Coronary artery (tissue), 2 donors: Measurements from ENCODE around the gene SH3GL1.

Experiments used
- DNase-seq: peaks from one replicate; pipeline ENCODE4 v3.0.0-alpha.2; 2017; ENCODE audit warnings: low spot score
- H3K27ac ChIP-seq, 2 donors: fragments of 200-600 bp; sonication (generic); one replicate each; pipeline ENCODE4 v1.5.1; 2016 to 2019
- H3K4me3 ChIP-seq: fragments of 200-600 bp; sonication (generic); 2 replicates; pipeline ENCODE4 v1.5.1; 2016; ENCODE audit warnings: mild to moderate bottlenecking, moderate library complexity
- TF ChIP-seq, protein P1 (sequence below): fragments of 200-600 bp; sonication (generic); IDR thresholded peaks from one replicate; pipeline ENCODE4 v1.5.1; 2019; ENCODE audit warnings: antibody characterized with exemption

The SH3GL1 gene

DNA sequence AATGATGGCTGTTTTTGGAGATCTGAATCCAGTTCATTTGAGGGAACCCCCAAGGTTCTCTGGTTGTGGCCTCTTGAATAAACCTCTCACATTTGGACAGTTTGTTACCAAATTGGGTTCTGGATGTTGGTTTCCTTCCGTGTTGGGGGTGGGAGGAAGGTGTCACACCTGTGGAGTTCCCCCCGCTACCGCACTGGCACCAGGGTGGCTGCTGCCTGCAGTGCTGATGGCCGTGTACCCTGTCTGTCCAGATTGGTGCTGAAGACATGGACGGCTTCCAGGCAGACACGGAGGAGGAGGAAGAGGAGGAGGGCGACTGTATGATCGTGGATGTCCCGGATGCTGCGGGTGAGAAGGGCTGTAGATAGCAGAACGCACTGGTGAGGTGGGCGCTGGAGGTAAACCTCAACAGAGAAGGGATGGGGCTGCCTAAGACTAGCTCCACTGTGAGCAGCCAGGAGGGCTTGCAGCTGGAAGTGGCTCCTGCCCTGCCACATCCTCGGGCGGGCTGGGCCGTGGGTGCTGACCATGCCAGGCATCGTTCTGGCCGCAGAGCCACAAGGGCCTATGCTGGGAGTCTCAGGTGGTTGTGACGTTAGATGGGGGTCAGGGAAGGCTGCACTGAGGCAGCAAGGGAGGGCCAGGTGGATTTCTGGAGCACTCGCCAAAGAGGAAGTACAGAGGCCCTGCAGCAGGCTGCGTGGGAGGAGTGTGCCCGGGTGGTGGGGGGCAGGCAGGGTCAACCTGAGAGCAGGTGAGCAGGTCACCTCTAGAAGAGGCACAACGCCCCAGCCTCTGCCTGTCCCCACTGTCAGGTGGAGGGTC, 41.9 kb upstream of the SH3GL1 start:
- no peak overlapping the region for H3K4me3 ChIP-seq
- no peak for DNase-seq
- TF ChIP-seq, protein P1, sequence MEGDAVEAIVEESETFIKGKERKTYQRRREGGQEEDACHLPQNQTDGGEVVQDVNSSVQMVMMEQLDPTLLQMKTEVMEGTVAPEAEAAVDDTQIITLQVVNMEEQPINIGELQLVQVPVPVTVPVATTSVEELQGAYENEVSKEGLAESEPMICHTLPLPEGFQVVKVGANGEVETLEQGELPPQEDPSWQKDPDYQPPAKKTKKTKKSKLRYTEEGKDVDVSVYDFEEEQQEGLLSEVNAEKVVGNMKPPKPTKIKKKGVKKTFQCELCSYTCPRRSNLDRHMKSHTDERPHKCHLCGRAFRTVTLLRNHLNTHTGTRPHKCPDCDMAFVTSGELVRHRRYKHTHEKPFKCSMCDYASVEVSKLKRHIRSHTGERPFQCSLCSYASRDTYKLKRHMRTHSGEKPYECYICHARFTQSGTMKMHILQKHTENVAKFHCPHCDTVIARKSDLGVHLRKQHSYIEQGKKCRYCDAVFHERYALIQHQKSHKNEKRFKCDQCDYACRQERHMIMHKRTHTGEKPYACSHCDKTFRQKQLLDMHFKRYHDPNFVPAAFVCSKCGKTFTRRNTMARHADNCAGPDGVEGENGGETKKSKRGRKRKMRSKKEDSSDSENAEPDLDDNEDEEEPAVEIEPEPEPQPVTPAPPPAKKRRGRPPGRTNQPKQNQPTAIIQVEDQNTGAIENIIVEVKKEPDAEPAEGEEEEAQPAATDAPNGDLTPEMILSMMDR: no peak
- no peak overlapping the region for H3K27ac ChIP-seq

DNA sequence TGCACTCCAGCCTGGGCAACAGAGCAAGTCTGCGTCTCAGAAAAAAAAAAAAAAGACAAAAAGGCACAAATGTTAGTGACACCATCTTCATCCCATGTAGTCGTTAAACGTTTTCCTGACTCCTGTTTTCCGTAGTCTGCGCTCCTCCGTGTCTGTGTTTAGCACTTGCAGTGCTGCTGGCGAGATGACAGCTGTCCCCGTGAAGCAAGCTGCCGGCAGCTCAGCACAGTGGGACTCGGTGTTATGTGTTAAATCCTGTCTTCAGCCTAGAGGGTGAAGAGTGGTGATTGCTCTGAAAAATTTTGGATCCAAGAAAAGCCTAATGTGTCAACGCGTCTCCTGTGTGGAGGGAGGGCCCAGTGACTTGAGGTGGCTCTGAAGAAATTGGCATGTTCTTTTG, 38.9 kb upstream of the SH3GL1 start:
- DNase-seq: no peak
- H3K4me3 ChIP-seq: no peak overlapping the region
- TF ChIP-seq, protein P1: no peak
- no peak overlapping the region for H3K27ac ChIP-seq

DNA sequence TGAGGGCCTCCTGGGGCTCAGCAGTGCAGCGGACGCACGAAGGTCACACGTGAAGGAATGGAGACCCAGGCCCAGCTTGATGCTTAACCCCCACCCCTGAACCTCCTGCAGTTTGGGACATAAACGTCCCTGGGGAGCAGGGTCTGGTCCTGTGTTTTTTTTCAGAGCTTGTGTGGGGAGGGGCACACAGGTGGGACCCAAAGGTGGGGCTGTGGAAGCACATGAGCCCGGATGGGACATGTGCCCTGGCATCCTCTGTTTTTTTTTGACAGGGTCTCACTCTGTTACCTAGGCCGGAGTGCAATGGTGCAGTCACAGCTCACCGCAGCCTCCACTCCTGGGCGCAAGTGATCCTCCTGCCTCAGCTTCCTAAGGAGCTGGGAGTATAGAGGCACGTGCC, 36.8 kb upstream of the SH3GL1 start:
- H3K4me3 ChIP-seq: no peak overlapping the region
- no peak for DNase-seq
- TF ChIP-seq, protein P1: no peak
- H3K27ac ChIP-seq: no peak overlapping the region

DNA sequence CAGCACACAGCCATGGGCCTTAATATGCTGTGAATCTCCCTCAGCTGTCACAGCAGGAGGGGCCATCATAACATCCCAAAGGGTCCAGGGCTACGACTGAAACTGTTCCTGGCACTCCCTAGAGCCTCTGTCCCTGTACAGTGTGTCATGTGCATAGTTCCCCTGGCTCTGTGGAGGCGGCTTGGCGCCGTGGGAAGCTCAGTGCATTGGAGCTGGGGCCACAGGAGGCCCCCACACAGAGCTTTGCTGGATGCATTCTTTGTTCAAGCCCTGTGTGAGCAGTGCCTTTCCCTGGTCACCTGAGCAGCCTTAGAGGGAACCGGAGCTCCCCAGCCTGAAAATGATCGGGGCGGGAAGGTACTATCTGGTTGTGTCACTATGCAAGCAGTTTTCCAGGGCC, 35.9 kb upstream of the SH3GL1 start:
- DNase-seq: no peak
- TF ChIP-seq, protein P1: no peak
- Histone ChIP-seq H3K27ac (no peak overlapping the region), H3K4me3 (no peak overlapping the region)

DNA sequence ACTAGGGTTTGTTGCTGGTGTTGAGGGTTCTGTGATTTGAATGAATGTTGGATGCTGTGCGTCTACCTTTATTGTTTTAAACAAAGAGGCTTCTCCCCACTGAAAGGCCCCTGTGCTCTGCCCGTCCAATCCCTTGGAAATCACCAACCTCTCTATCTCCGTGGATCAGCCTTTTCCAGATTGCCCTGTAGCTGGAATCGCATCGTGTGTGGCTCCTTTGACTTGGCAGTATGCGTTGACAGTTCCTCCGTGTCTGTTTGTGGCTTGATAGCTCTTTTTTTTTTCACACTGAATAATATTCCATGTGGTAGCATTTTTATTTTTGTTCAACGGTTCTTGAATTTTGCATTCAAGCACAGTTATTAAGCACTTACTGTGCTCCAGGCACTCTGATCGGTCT, 34.0 kb upstream of the SH3GL1 start:
- no peak for DNase-seq
- Histone ChIP-seq H3K27ac (no peak overlapping the region), H3K4me3 (no peak overlapping the region)
- TF ChIP-seq, protein P1: no peak

DNA sequence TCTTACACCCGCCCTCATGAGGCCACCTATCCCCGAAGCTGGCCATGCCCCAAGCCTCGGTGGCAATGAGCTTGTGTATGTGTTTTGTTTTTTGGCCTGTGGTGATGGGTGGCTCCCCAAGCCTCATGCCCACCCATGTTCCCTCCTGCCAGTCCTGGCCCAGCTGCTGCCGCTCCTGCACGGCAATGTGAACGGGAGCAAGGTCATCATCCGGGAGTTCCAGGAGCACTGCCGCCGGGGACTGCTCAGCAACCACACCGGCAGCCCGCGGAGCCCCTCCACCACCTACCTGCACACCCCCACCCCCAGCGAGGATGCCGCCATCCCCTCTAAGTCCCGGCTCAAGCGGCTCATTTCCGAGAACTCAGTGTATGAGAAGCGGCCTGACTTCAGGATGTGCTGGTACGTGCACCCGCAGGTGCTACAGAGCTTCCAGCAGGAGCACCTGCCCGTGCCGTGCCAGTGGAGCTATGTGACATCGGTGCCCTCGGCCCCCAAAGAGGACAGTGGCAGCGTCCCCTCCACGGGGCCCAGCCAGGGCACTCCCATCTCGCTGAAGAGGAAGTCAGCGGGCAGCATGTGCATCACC, 32.7 kb upstream of the SH3GL1 start:
- TF ChIP-seq, protein P1: no peak
- DNase-seq: no peak

More for the DNA sequence above, 32.7 kb upstream of the SH3GL1 start:
- no peak overlapping the region for H3K27ac ChIP-seq
- H3K4me3 ChIP-seq: no peak overlapping the region
